Mucosa of gallbladder (tissue), 1 donor: ENCODE measurements around the gene MYT1. TPM values are rescaled to one million over a fixed set of nuclear protein-coding genes. Genes with fewer than 3 reads are reported as not detected.

Experiments used
- DNase-seq: peaks from one replicate; pipeline ENCODE4 v3.0.0-alpha.2; 2020; ENCODE audit warnings: low spot score
- total RNA-seq: library from RNA; stranded (reverse); gene quantifications from one replicate; pipeline ENCODE4 v1.2.1, GENCODE V29; 2021
- donor health status: DM: no; HTN: no; CAD: no.

The MYT1 gene
- total RNA-seq, 1 donor from 2014 or later = 0.17 TPM

DNA sequence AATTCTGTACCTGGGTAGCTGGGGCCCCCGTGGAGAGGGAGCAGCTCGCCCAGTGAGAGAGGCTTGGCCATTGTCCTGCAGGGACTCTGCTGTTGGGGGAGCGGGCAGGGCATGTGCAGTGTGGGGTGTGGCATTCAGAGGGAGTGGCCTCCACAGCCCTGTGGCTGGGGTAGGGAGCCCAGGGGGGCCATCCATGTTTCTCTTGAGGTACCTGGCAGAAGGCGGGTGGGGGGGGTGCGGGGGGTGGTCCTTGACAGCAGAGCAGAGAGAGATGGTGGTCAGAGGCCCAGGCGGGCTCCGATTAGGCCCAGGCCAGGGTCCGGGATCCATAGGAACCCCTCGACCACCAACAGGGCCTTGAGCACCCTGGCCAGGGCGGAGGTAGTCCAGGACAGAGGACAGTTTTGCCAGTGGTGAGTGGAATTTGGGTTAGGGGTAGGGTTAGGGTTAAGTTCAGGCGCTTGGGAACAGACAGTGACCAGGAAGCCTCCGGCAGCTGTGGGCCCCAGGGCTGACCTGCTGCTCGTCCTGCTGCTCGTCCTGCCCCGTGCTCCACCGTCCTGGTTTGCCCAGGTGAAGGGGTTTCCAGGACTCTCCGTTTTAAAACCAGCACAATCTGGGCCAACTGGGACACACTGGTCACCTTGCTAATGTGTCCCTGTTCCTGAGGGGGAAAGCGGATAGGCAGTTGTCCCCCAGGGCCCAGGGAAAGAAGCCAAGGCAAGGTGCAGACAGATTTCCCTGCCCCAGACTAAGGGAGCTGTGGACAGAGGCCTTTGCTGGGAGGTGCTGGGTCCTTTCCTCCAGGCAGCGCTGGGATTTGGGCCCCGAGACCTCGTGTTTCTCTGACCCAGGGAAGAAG is 24.8 kb upstream of the MYT1 start:
- DNase-seq = no peak

DNA sequence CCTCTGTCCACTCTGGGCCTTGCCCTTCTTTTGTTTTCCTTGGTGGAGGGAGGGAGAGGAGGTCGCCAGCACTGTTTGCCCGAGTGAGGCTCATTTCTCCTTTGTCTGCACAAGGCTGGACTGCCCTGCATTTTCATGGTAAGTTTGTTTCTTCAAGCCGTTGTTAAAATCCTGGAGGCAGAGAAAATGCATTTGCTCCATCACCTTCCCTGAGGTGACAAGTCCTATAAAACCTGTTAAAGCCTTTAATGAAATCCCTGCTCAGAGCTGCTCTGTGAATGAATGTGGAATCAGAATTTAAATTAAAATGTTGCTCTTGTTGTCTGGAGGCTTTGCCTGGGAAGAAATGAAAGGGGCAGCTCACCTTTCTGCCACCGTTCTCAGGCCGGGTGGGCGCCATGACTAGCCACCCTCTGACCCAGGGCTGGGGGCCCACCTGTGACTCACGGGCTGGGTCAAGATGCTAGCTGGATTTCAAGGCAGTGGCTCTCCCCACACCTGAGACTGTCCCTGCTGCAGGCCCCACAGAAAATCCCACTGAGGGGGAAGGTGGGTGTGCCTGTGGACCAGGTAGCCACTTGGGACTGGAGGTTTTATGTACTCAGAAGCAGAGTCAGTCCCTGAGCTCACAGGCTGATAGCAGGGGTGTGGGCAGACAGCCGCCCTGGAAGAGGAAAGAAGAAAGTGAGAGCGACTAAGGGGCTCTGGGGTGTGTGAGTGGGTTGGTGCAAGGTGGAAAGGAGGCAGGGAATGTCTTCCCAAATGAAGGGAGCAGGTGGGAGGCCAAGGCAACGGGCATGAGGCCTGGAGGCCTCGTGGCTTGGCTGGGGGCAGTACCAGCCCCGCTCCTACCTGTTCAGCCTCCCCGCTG is 24.0 kb upstream of the MYT1 start:
- no peak for DNase-seq

DNA sequence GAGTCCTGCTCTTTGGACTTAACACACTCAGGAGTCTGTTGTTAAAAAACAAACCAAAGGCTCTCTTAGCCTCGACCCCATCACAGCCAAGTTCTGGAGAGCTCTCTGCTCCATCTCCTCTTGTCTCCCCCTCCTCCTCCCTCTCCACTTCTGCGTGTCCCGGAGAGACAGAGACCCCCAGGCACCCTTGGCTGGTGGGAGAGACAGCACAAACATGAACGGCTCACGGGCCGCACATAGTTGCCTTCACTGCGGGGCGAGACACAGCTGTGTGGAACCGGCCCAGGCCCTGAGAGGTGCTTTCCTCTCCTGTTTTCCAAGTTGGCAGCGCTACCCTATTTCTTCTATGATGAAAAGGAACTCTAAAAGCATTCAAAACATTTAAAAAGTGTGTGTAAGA is 23.3 kb upstream of the MYT1 start:
- no peak for DNase-seq

DNA sequence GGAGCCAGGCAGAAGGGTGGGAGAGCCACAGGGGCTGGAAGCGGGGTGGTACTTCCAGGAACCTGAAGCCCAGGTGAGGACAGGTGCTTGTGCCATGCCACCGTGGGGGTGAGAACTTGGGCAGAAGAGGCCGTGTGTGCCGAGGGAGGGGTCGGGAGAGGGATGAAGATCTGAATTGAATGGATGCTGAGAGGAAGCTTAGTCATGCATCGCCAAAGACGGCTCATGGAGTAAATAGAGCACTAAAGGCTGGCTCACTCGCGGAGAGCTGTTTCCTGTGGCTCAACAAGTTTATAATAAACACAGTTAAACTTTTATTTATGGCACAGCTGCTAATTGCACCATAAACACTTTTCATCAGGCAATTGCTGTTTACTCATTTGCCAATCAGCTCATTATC is 21.7 kb upstream of the MYT1 start:
- DNase-seq = no peak

DNA sequence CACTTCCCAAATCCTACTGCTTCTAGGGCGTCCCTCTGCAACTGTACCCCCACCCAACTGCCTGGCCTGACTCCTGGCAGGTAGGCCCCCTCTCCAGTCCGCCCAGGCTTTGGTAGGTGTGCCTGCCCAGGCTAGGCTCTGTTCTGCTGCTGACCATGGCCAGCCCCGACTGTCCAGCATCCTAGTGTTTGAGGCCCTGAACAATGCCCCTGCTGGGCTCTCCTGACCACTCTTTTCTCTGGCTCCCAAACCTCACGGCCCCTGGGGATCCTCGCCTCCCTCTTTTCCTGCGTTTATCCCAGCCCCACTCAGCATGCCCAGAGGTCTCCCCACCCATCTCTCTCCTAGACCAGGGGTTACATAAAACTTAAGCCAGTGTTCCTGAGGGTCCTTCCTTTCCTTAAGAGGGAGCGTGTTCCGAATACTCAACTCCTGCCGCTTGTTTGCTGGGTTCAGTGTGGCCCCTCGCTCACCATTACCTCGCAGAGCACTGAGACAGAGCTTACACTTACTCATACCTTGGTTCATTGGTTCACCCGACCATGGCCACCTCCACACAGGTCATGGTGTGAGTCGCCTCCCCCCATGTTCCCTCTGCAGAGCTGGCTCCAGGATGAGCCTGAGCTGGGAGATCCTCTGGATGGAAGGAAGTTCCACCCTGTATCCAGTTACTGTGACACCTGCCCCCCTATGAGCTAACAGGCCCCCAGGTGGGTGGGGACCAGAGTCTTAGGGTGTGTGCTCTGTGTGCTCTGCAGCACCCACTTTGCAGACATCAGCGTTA is 21.0 kb upstream of the MYT1 start:
- DNase-seq = no peak

DNA sequence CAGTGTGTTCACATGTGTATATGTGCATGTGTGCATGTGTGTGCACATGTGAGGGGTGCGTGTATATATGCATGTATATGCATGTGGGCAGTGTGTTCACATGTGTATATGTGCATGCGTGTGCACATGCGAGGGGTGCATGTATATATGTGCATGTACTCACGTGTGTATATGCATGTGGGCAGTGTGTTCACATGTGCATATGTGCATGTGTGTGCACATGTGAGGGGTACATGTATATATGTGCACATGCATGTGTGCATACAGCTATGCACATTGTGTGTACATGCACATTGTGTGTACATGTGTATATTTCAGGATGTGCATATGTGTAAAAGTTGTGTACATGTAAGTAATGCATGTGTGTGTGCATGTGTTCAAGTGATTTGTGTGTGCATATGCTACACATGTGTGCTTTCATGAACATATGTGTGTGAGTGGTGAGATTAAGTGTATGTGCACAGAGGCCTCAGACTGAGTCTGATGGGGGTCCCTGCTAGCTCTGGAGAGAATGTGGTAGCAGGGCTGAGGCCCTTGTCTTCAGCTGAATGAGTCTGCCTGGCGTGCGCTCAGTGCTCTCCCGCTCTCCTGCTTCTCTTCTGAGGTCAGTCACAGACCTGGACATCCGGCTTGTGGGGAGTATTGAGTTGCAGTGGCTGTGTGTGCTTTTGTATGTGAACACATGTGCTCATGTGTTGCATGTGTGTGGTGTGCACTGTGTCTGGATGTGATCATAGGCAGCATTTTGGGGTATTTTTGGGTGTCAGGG is 19.9 kb upstream of the MYT1 start:
- no peak for DNase-seq

DNA sequence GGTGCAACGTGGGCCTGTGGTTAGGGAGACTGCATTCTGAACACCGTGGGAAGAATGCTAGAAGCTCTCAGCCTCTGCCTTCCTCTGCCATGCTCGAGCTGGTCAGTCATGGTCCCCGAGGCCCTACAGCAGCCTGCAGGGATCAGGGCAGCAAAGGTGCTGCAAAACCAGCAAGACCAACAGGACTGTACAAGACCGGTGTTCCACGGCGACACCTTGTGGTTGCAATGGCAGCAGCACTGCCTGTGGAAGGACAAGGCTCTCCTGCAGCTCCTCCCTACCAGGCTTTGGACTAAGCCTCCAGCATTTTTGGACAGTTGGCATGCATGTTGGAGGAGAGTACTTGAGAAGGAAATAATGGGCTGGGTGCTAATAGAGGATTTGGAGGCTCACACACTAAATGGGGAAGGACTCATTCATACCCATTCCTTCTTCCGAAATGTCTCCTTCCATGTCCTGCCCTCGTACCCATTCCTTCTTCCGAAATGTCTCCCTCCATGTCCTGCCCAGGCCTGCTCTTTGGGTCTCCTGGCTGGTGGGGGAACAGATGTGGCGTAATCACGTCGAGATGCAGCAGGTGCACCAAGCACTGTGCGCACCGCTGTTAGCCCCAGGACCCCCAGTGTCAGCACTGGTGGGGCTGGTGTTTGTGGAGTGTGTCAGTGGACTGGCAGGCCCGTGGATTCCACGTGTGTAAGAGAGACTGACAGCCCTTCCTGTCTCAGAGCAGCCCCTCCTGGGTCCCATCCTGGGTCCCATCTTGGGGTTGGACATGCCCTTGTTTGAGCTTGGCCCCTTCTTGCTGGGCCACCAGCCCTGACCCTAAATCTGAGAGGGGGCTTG is 18.6 kb upstream of the MYT1 start:
- DNase-seq = no peak

DNA sequence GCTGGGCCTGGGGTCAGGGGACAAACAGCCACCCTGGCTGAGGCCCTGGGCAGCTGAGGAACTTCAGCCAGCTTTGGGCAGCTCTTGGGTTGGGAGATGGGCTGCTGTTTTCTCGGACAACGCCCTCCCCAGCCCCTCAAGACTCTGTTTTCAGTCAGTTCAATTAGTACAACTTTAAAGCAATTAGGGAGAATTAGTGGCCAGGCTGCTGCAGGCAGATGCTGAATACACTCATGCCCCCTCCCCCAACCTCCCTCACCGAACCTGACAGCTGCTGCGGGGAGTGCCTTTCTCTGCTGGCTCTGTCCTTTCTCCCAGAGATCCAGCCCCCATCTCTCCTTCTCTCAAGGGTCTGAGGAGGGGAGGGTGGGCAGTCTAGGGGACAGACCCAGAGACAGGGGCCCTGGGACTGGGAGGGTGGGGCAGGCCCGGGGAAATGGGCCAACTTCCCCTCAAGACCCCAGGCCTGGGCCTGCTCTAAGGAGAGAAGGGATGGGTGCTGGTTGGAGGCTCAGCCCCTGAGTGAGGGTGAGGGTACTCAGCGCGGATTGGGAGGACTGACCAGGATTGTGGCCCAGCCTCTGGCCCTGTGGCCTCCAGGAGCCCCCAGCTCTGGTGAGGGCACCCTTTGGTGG is 17.8 kb upstream of the MYT1 start:
- no peak for DNase-seq

DNA sequence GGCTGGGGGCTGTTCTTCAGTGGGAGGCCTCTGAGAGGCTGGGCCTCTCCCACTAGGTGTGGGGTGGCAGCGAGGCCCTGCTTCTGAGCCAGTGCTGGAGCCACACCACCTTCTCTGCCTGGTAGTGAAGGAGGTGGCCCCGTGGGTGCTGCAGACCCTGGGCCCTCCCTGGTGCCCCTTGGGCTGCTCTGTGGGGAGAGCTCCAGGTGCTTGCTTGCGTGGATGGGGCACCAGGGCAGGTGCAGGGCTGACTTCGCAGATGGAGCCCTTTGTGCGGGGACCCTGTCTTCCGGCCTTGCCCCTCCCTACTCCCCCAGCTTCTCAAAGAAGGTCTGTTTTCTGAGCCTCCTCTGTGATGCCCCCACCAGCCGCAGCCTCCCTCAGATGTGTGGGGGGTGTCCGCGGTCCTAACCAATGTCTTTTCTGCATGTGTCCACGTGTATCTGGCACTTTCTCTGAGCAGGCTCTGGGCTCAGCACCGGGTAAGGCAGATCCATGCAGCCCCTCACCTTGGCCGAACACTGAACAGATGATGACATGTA is 17.2 kb upstream of the MYT1 start:
- no peak for DNase-seq

DNA sequence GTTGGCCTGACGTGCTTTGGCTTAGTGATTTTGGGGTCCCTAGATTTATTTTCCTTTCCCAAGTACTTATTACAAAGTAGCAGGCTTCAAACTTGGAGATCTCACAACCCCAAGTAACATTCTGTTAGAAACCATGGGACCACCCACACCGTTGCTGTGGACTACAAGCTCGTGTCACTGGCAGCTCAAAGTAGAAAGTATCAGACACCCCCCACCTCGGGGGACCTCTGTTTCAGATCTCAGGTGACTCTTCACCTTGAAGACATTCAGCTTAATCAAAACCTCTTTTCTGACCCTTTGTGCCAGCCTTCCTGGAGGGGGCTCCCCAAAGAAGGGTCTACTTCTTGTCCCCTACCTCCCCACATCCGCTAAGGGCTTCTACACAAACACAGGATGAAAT is 15.7 kb upstream of the MYT1 start:
- no peak for DNase-seq

DNA sequence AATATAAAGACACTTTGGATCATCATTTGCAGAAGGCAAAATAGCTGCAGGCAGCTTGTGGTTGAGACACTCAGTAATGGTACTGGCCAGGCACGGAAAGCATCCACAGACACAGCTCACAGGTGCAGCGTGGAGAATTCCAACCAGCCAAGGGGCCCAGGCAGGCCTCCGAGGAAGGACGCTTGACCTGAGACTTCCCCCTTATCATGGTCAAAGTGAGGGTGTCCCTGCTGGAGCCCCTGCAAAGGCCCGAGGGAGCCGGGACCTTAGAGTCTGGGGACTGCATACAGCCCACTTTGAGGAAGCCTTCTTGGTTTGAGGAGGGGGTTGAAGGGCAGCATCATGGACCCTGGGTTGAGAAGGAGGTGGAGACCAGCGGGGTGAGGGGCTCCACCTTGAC is 15.1 kb upstream of the MYT1 start:
- DNase-seq = no peak

DNA sequence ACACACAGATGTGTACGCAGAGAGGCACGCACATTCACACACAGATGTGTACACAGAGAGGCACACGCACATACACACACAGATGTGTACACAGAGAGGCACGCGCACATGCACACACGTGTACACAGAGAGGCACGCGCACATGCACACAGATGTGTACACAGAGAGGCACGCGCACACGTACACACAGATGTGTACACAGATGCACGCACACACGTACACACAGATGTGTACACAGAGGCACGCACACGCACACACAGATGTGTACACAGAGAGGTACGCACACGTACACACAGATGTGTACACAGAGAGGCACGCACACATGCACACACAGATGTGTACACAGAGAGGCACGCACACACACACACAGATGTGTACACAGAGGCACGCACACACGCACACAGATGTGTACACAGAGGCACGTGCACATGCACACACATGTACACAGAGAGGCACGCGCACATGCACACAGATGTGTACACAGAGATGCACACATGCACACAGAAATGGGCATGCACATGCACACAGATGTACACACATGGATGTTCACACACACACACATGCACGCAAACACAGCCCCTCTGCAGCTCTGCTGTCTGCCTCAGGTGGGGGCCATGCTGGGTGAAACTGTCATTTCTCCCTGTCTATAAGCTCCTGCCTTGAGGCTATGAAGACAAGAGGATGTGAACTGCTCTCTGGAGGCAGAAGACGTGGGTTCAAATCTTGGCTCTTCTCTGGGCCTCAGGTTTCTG is 14.3 kb upstream of the MYT1 start:
- DNase-seq = no peak

DNA sequence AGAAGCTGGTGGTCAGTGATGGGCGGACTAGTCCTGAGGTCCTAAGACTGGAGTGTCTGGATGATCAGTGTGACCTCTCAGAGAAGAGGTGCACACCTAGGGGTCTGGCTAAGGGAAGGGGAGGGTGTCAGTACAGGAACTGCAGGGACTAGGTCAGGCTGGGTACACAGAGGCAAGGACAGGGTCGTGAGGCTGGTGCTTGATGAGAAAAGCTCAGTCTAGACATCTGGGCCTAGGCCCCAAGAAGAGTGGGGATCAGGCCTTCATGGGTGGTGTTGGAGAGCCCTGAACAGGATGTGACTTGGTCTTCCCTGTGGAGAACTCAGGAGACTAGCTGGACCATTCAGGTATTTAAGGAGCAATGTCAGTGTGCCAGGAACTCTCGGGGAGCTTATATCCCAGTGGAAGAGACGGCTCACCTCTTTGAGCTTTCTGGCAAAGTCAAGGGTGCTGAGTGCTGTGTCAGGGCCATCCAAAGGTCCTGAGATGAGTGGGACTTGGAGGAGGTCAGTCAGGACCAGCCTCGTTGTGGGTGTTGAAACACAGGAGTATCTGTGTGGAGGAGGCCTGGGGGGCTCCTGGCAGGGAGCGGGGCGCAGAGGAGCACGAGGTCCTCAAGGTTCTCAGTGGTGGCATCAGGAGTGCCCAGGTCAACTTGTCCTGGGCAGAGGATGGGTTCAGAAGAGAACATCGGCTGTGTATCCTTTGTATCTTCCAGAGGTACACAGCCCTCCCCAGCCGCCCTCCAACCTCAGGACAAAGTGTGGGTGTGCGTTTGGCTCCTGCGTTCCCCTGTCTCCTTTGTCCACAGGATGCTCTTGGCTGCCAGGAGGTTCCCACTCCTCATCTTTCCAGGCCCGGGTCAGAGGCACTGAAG is 13.3 kb upstream of the MYT1 start:
- DNase-seq = no peak

DNA sequence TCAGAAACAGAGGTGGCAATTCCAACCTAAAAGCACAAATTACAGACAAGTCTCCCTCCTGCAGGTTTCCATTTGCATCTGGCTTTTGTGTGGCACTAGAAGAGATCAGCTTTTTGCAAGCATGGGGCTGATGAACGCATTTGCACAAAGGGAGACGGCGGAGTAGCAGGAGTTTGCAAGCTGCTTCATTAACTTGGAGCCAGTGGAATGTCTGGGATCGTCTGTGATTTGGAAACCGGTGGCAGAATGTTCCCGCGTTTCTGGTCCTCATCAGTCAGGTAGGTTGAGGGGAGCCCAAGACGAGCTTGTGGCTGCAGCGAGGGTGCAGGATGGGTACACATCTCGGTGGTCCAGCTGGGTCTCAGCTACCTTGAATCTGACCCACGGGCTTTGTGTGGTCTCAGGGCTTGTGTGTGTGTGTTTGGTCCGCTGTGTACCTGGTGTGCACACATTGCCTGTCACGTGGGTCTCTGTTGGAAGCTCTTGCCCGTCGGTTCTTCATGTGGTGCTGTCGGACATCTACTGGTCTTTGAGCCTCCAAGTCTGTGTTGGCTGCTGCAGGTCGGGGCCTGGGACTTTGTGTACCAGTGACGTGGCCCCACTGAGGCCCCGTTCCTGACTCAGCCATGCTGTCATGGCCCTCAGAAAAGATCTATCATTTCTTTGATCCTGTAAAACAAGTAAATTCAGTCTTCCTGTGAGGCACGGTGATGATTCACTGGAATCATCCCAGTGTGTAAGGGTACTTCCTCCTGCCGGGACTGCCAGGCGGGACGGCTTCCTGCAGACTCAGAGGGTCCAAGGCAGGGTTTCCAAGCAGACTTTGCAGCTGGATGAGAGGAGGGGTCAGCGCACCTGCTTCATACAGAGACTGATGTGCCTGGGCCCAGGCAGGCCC is 12.4 kb upstream of the MYT1 start:
- DNase-seq = no peak

DNA sequence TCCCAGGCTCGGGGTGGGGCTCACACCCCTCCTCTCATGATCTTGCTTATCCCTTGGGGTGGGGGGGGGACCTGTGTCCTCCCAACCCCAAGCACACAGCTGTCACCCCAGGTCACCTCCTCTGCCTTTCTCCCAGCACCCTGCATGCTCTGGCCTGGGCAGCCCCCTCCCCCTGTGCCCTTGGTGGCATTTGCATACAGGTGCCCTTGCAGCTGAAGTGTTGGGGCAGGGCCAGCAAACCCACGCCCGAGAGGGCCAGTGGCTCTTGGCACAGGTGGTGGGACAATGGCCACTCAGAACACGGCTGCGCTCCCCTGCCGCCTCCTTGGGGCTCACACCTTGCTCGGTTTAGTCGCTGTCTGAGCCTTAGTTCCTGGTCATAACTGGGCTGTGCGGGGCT is 11.3 kb upstream of the MYT1 start:
- no peak for DNase-seq

DNA sequence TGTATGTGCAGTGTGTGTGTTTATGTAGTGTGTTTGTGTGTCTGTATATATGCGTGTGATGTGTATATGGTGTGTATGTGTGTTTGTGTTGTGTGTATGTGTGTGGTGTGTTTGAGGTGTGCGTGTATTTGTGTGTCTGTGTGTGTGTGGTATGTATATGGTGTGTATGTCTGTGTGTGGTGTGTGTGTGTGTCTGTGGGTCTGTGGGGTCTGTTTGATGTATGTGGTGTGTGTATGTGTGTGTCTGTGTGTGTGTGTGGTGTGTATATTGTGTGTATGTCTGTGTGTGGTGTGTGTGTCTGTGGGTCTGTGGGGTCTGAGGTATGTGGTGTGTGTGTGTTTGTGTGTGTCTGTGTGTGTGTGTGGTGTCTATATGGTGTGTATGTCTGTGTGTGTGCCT is 10.8 kb upstream of the MYT1 start:
- DNase-seq = no peak
